ENCODE results near the gene PUS1. TPM values are rescaled to one million over a fixed set of nuclear protein-coding genes. Genes with fewer than 3 reads are reported as not detected.

The PUS1 gene
- total RNA-seq, 4 donors from 2014 or later = 11.2 to 62.2 (median 17.0) TPM

GRCh38 chr12:131918311-131919050, 10.6 kb upstream of the PUS1 start:
- no peak for TF ChIP-seq CTCF (IDR thresholded peaks at IDR 0.05)
- no peak for DNase-seq (ENCODE audit: low spot score)
- ATAC-seq (ENCODE audit: low FRiP score) = no peak

DNA sequence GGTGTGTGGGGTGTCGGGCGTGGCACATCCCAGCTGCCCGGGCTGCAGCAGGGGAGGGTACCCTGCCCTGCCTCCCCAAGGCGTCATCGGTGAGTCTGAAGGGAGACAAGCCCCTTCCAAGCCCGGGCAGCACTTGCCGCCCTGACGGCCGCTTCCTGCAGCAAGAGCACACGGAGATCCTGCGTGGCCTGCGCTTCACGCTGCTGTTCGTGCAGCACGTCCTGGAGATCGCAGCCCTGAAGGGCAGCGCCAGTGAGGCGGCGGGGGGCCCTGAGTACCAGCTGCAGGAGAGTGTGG, 10.1 kb upstream of the PUS1 start:
- ATAC-seq (ENCODE audit: low FRiP score) (no peak), DNase-seq (ENCODE audit: low spot score) (no peak)
- TF ChIP-seq CTCF (IDR thresholded peaks at IDR 0.05) = no peak

DNA sequence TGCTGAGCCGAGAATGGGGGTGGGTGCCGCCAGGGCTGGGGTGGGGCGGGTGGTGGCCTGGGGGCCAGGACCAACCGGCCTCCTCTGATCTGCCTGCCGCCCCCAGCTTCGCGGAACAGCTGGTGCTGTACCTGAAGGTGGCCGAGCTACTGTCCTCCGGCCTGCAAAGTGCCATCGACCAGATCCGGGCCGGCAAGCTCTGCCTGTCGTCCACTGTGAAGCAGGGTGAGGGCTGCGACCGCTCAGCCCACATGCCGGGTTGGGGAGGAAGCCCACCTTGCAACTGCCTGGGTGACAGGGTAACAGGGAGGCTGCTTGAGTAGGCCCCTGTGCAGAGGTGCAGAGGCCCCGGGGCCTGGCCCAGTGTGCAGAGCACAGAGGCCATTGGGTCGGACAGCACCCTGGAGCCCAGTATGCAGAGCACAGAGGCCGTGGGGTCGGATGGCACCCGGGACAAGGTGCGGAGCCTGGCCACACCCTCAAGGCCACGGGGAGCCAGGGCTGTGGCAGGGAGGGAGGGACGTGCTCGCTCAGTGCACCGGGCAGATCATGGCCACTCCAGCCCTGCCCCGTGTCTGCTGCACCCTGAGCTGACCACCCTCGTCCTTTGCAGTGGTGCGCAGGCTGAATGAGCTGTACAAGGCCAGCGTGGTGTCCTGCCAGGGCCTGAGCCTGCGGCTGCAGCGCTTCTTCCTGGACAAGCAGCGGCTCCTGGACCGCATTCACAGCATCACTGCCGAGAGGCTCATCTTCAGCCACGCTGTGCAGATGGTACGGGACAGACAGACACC, 9.5 kb upstream of the PUS1 start:
- no peak for TF ChIP-seq CTCF (IDR thresholded peaks at IDR 0.05)
- DNase-seq (ENCODE audit: low spot score) (no peak), ATAC-seq (ENCODE audit: low FRiP score) (no peak)

DNA sequence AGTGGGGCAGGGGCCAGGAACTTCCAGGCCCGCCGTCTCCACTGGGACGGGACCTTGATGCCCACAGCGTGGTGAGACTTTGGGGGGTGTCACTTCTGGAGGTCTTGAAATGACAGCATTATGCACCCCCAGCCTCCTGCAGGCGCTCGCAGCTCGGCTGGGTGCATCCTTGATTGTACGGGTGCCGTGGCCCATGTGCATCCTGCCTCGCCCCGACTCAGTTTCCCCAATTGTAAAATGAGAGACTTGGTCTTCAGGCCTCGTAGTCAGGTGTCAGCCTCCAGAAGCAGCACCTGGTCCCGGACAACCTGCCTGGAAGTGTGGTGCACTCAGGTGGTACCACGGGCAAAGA, 8.9 kb upstream of the PUS1 start:
- ATAC-seq (ENCODE audit: low FRiP score) = no peak
- no peak for TF ChIP-seq CTCF (IDR thresholded peaks at IDR 0.05)
- DNase-seq (ENCODE audit: low spot score) = no peak

DNA sequence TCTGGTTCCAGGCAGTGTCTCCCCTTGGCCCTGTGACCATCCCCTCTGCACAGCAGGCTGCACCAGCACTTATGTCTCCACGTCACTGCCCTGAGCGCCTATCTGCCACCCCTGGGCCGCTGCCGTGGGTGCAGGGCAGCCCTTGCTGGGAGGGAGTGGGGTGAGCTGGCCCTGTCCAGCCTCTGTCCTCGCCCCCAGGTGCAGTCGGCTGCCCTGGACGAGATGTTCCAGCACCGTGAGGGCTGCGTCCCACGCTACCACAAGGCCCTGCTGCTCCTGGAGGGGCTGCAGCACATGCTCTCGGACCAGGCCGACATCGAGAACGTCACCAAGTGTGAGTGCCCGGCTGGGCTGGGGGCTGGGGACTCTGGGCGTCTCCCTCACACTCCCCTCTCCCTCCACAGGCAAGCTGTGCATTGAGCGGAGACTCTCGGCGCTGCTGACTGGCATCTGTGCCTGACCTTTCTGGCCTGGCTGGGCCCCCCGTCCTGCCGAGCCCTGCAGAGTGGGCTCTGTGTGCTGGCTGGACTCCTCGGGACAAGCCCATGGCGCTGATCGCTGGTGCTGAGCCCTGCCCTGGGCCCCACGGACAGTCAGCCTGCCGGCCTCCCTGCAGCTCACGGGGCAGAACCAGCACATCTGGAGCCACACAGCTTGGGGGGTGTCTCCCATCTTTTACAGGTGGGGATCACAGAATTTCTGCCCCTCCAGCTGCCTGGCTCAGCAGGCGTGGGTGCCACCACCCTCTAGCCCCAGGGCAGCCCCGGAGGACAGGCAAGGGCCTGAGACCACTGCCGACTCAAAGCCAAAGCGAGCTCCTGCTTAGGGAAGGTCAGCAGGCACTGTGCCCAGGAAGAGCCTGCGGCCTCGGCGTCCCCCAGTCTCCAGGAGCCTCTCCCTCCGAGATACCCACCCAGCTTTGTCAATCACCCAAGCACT, 7.9 kb upstream of the PUS1 start:
- no peak for TF ChIP-seq CTCF (IDR thresholded peaks at IDR 0.05)
- no peak for ATAC-seq (ENCODE audit: low FRiP score)
- no peak for DNase-seq (ENCODE audit: low spot score)

DNA sequence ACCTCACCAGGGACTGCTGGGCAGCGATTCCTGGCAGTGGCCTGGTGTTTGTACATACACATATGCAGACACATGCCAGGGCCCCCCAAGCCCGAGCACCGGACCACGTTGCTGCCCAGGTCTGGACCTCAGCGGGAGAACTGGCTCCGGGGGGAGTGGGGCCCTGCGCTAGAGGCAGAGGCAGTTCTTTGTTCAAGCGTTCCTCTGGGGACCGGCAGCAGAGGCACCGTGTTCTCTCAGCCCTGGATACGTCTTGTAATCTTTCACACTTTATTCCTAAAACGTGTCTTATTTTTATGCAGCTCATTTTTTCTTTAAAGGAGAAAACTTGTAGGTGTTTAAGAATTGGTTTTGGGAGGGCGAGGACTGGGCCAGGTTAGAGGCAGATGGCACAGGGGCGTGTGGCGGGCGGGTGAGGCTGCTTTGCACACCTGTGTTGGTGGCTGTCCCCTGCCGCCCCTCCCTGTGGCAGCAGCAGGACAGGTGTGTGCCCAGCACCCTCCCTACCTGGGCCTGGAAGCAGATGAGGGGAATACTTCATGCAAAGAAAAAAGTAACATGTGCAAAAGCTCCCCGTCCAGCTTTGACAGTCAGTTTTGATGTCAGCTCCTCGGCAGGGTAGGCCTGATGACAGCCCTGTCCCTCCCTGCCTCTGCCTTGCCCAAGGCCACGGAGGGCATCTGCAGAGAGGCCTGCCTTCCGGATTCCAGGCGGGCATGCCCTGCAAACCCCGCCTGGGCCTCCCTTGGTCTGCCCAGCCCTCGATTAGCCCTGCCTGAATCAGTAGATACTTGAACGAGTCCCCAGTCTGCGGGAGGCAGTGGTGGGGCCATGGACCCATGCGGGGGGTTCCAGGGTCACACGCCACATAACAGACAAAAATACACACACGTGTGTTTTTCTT, 7.0 kb upstream of the PUS1 start:
- TF ChIP-seq CTCF (IDR thresholded peaks at IDR 0.05) = no peak
- ATAC-seq (ENCODE audit: low FRiP score) = no peak
- DNase-seq (ENCODE audit: low spot score) = no peak

All from omental fat pad (tissue), 4 donors.